HepG2 (cell line): ENCODE results near the gene NARF. TPM values are rescaled to one million over a fixed set of nuclear protein-coding genes. Genes with fewer than 3 reads are reported as not detected.
A peak's percentile ranks its signal among the peaks of the same experiment; 100 is the strongest.

ENCODE experiments used
- ARNT2 ChIP-seq: sonication (generic); formaldehyde crosslinking; IDR thresholded peaks from 2 replicates; pipeline ENCODE4 v1.8.0; 2022; ENCODE audit warnings: mild to moderate bottlenecking, low read depth, missing genetic modification reagents, moderate library complexity
- DR1 ChIP-seq: sonication (generic); formaldehyde crosslinking; IDR thresholded peaks from 2 replicates; pipeline ENCODE4 v1.8.0; 2021; ENCODE audit warnings: mild to moderate bottlenecking, missing genetic modification reagents, inconsistent platforms
- FOXK1 ChIP-seq: sonication (generic); formaldehyde crosslinking; IDR thresholded peaks from 2 replicates; pipeline ENCODE4 v1.4.0; 2020; ENCODE audit warnings: low read depth, missing genetic modification reagents, borderline replicate concordance
- HOXA3 ChIP-seq: sonication (generic); formaldehyde crosslinking; IDR thresholded peaks from 2 replicates; pipeline ENCODE4 v1.5.0; 2020; ENCODE audit warnings: missing genetic modification reagents
- KDM2A ChIP-seq: sonication (generic); formaldehyde crosslinking; IDR thresholded peaks from 2 replicates; pipeline ENCODE4 v1.4.0; 2020; ENCODE audit warnings: low read depth, missing genetic modification reagents, borderline replicate concordance
- KLF12 ChIP-seq: sonication (generic); formaldehyde crosslinking; IDR thresholded peaks from 2 replicates; pipeline ENCODE4 v1.4.0; 2020; ENCODE audit warnings: missing genetic modification reagents, borderline replicate concordance
- MAF1 ChIP-seq: sonication (generic); formaldehyde crosslinking; IDR thresholded peaks from 2 replicates; pipeline ENCODE4 v1.5.0; 2020; ENCODE audit warnings: missing genetic modification reagents, borderline replicate concordance
- NR2C2 ChIP-seq: sonication (generic); formaldehyde crosslinking; IDR thresholded peaks from 2 replicates; pipeline ENCODE4 v1.4.0; 2020; ENCODE audit warnings: missing genetic modification reagents, mild to moderate bottlenecking, moderate library complexity, borderline replicate concordance
- RBM39 ChIP-seq: fragments of 200-400 bp; formaldehyde crosslinking; IDR thresholded peaks from one replicate; pipeline ENCODE4 v1.6.1; 2018; ENCODE audit warnings: antibody characterized with exemption, mild to moderate bottlenecking, low read depth, low read length; ENCODE audit not compliant: poor library complexity, severe bottlenecking
- ZBTB3 ChIP-seq: sonication (generic); formaldehyde crosslinking; IDR thresholded peaks from 2 replicates; pipeline ENCODE4 v1.4.0; 2020; ENCODE audit warnings: low read depth, mild to moderate bottlenecking, moderate library complexity, missing genetic modification reagents, borderline replicate concordance
- ZBTB8A ChIP-seq: sonication (generic); formaldehyde crosslinking; IDR thresholded peaks from 2 replicates; pipeline ENCODE4 v1.4.0; 2020; ENCODE audit warnings: mild to moderate bottlenecking, low read depth, missing genetic modification reagents, borderline replicate concordance
- ZNF333 ChIP-seq: sonication (generic); formaldehyde crosslinking; IDR thresholded peaks from 2 replicates; pipeline ENCODE4 v1.4.0; 2020; ENCODE audit warnings: mild to moderate bottlenecking, missing genetic modification reagents, borderline replicate concordance
- ZNF33A ChIP-seq: sonication (generic); formaldehyde crosslinking; IDR thresholded peaks from 2 replicates; pipeline ENCODE4 v1.5.1; 2020; ENCODE audit warnings: missing genetic modification reagents, mild to moderate bottlenecking, moderate library complexity, borderline replicate concordance
- ZNF430 ChIP-seq: sonication (generic); formaldehyde crosslinking; IDR thresholded peaks from 2 replicates; pipeline ENCODE4 v1.9.0; 2021; ENCODE audit warnings: mild to moderate bottlenecking, missing genetic modification reagents
- ZNF737 ChIP-seq: sonication (generic); formaldehyde crosslinking; IDR thresholded peaks from 2 replicates; pipeline ENCODE4 v1.5.0; 2020; ENCODE audit warnings: missing genetic modification reagents, mild to moderate bottlenecking, borderline replicate concordance
- ZSCAN30 ChIP-seq: sonication (generic); formaldehyde crosslinking; IDR thresholded peaks from 2 replicates; pipeline ENCODE4 v1.5.0; 2020; ENCODE audit warnings: mild to moderate bottlenecking, missing genetic modification reagents
- polyA plus RNA-seq, 8 experiments: library from polyadenylated mRNA; depleted of rRNA in 3 of 8; stranded (reverse) in 7 of 8; unstranded in 1 of 8; fragments of >200 nt; fragmentation: Illumina TruSeq in 4 of 8; extraction: Trizol in 4 of 8; gene quantifications; 2 replicates each; pipeline versions ENCODE4 v1.2.1 to v1.2.3, GENCODE V29; 2011 to 2016; ENCODE audit warnings: low read depth in 4 of 8, missing spikeins in 1 of 8, mixed read lengths in 1 of 8; ENCODE audit not compliant: insufficient read depth in 1 of 8
- total RNA-seq, 5 experiments: library from RNA; depleted of rRNA; stranded (reverse); fragments of >200 nt; fragmentation: Illumina TruSeq; extraction: Trizol; gene quantifications; 2 replicates each; pipeline ENCODE4 v1.2.3, GENCODE V29; 2016; ENCODE audit warnings: low read depth in 1 of 5
- TF ChIP-seq, protein P1 (sequence below): sonication (generic); formaldehyde crosslinking; IDR thresholded peaks from 2 replicates; pipeline ENCODE4 v1.8.1; 2023; ENCODE audit warnings: mild to moderate bottlenecking, missing genetic modification reagents
- TF ChIP-seq, protein P2 (sequence below), 2 experiments: fragments of 450-650 bp in 1 of 2; sonication (generic) in 1 of 2; formaldehyde crosslinking; IDR thresholded peaks; 2 replicates each; pipeline versions ENCODE4 v1.5.0 to v1.8.0; 2020 to 2022; ENCODE audit warnings: mild to moderate bottlenecking in 1 of 2, missing genetic modification reagents in 1 of 2
- TF ChIP-seq, protein P3 (sequence below): IDR thresholded peaks from 2 replicates; pipeline ENCODE4 v1.6.1; 2016; ENCODE audit warnings: missing genetic modification reagents, missing compliant biosample characterization
- TF ChIP-seq, protein P4 (sequence below): sonication (generic); formaldehyde crosslinking; IDR thresholded peaks from 2 replicates; pipeline ENCODE4 v1.8.1; 2023; ENCODE audit warnings: missing genetic modification reagents, inconsistent platforms, borderline replicate concordance
- TF ChIP-seq, protein P5 (sequence below): sonication (generic); formaldehyde crosslinking; IDR thresholded peaks from 2 replicates; pipeline ENCODE4 v1.4.0; 2020; ENCODE audit warnings: missing genetic modification reagents, borderline replicate concordance

The NARF gene
- total and polyA plus RNA-seq, 2 of the 13 experiments (the other 11 are each of a cell fraction or from before 2014, with no cell fraction given): 61.1 to 144 TPM

DNA sequence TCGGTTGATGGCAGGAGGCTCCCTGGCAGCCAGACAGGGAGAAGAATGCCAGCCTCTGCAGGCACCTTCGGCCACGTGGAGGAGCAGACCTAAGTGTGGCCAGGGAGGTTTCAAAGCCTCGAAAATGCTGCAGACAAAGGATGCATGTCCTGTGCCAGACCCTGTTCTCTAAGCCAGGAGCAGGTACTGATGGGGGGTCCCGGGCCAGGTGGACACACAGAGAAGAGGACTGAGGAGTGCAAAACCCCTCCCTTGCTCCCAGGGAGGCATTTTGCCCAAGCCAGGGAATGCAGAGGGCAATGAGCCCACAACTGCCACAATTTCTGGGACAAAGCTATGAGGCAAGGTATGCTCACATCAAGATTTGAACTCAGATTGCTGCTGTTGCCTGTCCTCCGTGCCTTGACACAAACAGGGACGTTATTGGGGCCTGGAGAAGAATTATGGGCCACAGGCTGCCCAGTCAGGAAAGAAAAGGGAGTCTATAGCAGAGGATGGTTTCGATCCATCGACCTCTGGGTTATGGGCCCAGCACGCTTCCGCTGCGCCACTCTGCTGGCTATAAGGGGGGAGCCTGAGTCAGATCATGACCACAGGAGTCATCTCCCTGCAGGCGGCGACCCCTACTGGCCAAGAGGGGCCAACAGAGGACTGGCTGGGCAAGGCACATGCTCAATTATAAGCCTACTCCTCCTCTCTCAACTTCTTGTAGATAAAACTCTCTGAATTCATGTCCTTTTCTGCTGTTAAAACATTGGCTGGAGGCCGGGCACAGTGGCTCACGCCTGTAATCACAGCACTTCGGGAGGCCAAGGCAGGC, 35.9 kb downstream of the NARF start (continued):
- TF ChIP-seq KDM2A (CRISPR knock-in tag): peak; percentile 93; the same call in 1 of the 2 replicates
- TF ChIP-seq, protein P1, sequence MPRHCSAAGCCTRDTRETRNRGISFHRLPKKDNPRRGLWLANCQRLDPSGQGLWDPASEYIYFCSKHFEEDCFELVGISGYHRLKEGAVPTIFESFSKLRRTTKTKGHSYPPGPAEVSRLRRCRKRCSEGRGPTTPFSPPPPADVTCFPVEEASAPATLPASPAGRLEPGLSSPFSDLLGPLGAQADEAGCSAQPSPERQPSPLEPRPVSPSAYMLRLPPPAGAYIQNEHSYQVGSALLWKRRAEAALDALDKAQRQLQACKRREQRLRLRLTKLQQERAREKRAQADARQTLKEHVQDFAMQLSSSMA (CRISPR knock-in tag): no peak; the same call in 1 of the 2 replicates
- peak; percentile 63; the same call in 1 of the 2 replicates for TF ChIP-seq DR1
- TF ChIP-seq, protein P2, sequence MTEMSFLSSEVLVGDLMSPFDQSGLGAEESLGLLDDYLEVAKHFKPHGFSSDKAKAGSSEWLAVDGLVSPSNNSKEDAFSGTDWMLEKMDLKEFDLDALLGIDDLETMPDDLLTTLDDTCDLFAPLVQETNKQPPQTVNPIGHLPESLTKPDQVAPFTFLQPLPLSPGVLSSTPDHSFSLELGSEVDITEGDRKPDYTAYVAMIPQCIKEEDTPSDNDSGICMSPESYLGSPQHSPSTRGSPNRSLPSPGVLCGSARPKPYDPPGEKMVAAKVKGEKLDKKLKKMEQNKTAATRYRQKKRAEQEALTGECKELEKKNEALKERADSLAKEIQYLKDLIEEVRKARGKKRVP (CRISPR knock-in tag; IDR thresholded peaks at IDR 0.05): no peak
- TF ChIP-seq ZNF333 (CRISPR knock-in tag): peak; percentile 92
- peak; percentile 92 for TF ChIP-seq ARNT2
- TF ChIP-seq, protein P3, sequence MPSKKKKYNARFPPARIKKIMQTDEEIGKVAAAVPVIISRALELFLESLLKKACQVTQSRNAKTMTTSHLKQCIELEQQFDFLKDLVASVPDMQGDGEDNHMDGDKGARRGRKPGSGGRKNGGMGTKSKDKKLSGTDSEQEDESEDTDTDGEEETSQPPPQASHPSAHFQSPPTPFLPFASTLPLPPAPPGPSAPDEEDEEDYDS (CRISPR knock-in tag): peak; percentile 82
- peak; percentile 87; the same call in 1 of the 2 replicates for TF ChIP-seq ZBTB8A
- TF ChIP-seq ZBTB3 (CRISPR knock-in tag): peak; percentile 87; the same call in 1 of the 2 replicates
- TF ChIP-seq, protein P4, sequence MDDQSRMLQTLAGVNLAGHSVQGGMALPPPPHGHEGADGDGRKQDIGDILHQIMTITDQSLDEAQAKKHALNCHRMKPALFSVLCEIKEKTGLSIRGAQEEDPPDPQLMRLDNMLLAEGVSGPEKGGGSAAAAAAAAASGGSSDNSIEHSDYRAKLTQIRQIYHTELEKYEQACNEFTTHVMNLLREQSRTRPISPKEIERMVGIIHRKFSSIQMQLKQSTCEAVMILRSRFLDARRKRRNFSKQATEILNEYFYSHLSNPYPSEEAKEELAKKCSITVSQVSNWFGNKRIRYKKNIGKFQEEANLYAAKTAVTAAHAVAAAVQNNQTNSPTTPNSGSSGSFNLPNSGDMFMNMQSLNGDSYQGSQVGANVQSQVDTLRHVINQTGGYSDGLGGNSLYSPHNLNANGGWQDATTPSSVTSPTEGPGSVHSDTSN (CRISPR knock-in tag): no peak
- peak; percentile 71 for TF ChIP-seq ZNF430
- TF ChIP-seq ZNF33A (CRISPR knock-in tag): no peak; the same call in 1 of the 2 replicates
- peak; percentile 93; the same call in 1 of the 2 replicates for TF ChIP-seq FOXK1 (CRISPR knock-in tag)
- TF ChIP-seq MAF1 (CRISPR knock-in tag): peak; percentile 100
- TF ChIP-seq NR2C2: peak; percentile 74; the same call in 1 of the 2 replicates
- TF ChIP-seq RBM39: peak; percentile 89
- TF ChIP-seq, protein P5, sequence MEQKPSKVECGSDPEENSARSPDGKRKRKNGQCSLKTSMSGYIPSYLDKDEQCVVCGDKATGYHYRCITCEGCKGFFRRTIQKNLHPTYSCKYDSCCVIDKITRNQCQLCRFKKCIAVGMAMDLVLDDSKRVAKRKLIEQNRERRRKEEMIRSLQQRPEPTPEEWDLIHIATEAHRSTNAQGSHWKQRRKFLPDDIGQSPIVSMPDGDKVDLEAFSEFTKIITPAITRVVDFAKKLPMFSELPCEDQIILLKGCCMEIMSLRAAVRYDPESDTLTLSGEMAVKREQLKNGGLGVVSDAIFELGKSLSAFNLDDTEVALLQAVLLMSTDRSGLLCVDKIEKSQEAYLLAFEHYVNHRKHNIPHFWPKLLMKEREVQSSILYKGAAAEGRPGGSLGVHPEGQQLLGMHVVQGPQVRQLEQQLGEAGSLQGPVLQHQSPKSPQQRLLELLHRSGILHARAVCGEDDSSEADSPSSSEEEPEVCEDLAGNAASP: peak; percentile 83
- TF ChIP-seq ZSCAN30 (CRISPR knock-in tag): no peak
- peak; percentile 72 for TF ChIP-seq KLF12
- peak; percentile 91 for TF ChIP-seq HOXA3
- TF ChIP-seq ZNF737 (CRISPR knock-in tag): peak; percentile 98; the same call in 1 of the 2 replicates
